SU-DHL-6 (cell line): ENCODE data around the gene NEGR1.

Experiments used
- CTCF ChIP-seq: fragments of 200-600 bp; sonication (generic); IDR thresholded peaks from one replicate; pipeline ENCODE4 v1.5.1; 2017; ENCODE audit warnings: antibody characterized with exemption, mild to moderate bottlenecking, low read length, moderate library complexity; ENCODE audit not compliant: insufficient read depth, poor library complexity, severe bottlenecking
- EZH2phosphoT487 ChIP-seq: fragments of 200-600 bp; sonication (generic), shearing (Covaris generic); conservative IDR thresholded peaks from 2 replicates; pipeline ENCODE4 v1.6.1; 2018; ENCODE audit warnings: mild to moderate bottlenecking, antibody characterized with exemption, low read length, moderate library complexity, mixed read lengths

- TF ChIP-seq CTCF (no peak), EZH2phosphoT487 (no peak)
These were observed 287.7 kb downstream of the NEGR1 start for GRCh38 chr1:71994646-71995045.
